DMS114 treated with DMSO at 0.1 percent for 48 hours (cell line): ENCODE measurements around the gene SLC26A6.

ENCODE experiments used
- DNase-seq: peaks from one replicate; lab custom pipeline; 2025; ENCODE audit not compliant: unreplicated experiment; lab: John Stamatoyannopoulos, UW

The SLC26A6 gene

DNA sequence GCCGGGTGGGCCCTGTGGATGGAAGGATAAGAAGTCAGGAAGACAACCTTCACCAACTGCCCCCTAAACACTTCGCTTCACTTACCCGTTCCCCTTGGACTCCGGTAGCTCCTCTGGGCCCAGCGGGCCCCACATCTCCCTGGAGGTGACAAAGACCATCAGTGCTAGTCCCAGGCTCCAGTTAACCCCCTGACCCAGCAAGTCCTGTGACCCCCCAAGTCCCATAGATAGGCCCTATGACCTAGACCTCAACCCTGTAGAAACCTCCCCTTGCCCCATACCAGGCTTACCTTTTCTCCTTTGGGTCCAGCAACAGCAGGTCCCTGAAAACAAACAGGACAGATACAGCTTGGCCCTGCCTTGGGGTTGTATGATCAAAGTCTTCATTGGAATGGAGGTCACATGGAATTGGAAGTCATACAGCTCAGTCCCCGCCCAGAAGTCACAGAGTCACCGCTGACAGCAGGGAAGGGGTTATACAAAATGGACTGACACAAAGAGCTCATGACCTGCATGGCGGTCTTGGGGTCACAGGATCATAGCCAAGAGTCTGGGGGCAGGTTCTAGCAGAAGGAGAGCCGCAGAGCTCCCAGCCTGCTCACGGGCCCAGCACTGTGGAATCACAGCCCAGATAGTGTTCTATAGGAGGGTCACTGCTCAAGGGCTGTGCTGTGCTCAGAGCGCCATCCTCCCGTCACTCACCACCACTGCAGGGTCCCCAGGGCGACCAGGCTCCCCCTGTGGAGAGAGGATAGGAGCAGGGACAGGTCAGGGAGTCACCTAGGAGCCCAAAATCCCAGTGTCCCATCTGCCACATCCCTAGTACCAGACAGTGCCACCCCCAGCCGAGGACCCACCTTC is 53.4 kb downstream of the SLC26A6 start:
- DNase-seq: no peak

DNA sequence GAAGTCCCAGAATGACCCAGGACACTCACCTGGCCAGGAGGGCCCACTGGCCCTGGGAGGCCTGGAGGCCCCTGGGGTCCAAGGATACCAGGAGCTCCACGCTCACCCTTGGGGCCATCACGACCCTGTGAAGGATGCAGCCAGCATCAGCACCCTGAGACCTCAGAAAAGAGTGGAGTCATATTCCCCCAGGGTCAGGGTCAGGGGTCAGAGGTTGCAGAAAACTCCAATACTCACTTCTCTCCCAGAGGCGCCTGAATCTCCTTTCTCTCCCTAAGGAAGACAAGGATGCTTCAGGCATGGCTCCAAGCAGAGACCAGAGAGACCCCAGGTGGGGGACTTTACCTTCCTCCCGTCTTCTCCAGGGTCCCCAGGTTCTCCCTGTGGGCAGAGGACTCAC is 58.6 kb downstream of the SLC26A6 start:
- no peak for DNase-seq
